GM19099 (cell line): ENCODE results near the gene C16orf82.

ENCODE experiments used
- POLR2A ChIP-seq: IDR thresholded peaks from 3 replicates; pipeline ENCODE4 v1.6.1; 2011; ENCODE audit warnings: low read depth; ENCODE audit not compliant: insufficient read length; ENCODE audit errors: extremely low read depth

Gene C16orf82

DNA sequence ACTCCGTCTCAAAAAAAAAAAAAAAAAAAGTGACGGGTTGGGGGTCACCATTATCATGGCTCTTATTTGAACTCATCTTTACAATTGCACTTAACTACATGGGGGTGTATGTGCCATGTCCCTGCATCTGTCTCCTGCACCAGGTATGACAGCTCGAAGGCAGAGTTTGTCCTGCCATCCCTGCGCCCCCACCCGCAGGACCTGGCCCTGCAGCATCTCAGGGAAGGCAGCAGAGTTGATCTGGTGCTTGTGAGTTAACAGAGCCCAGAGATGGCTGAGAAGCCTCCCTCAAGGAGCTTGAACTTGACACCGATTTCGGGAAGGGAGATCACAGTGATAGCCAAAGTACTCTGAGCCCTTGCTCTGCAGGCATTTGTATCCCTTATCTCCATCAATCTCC is 44.8 kb downstream of the C16orf82 start:
- no peak for TF ChIP-seq POLR2A

DNA sequence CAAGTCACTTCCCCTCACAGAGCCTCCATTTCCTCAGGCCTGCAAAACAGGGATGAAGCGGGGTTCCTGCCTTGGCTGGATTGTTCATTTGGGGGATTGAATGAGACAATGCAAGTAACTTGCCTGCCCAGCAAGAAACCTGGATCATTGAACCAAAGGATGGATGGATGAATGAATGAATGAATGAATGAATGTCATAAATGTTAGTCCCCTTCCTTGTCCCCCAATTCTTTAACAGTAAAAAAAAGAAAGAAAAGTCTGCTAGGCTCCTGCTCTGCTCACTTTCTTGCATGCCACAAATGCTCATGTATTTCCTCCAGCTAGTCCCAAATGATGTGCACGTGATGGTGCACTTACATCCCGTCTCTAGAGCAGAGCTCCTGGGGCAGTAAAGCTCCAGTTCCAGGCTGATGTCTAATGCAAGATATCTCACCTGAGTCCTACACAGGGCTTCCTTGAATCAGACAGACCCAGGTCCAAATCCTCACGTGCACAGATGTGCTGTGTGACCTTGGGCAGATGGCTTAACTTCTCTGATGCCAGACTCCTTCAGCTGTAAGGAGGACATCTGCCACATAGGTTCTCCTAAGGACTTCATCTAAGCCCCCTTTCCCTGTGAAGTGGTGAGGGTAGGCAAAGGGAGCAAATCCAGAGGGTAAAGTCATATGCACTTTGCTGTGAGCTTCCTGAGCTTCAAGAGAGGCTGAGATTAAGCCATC is 45.5 kb downstream of the C16orf82 start:
- no peak for TF ChIP-seq POLR2A

DNA sequence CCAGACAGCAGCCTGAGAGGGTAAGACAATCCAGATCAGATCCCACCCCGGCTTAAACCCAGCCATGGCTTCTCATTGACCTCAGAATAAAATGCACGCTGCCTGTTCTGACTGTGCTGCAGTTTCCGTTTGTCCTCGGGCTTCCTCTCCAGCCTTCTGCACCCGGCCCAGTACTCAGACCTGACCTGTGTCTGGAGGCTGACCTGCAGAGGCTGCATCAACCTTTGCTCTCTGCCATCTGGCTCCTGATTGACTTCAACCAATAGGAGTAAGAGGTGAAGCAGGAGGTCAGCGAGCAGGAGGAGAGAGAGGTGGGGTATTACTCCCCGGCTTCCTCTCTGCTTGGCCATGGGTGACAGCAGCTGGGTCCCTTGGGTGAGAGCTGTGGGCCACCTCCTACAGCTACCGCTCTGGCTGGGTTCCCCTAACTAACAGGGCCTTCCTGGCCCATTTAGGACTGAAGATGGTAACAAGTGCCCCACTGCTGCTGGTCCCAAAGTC is 46.7 kb downstream of the C16orf82 start:
- no peak for TF ChIP-seq POLR2A

DNA sequence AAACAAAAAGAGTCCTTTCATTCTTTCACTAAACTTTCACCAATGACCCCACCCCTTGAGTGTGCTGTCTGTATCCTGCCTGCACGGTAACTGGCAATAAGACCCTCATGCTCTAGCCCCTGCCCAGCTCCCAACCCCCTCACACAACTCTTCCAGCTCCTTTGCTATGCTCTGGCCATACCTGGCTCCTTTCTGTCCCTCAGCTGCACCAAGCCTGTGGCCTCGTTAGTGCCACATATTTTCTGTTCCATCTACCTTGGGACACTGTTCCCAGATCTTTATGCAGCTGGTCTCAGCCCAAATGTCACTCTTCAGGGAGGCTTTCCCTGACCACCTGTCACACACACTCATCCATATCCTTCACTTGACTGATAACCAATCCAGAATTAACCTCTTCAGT is 47.3 kb downstream of the C16orf82 start:
- no peak for TF ChIP-seq POLR2A

GRCh38 chr16:27118526-27118925 is 51.8 kb downstream of the C16orf82 start:
- TF ChIP-seq POLR2A: no peak
